ENCODE results near the gene SMIM43. TPM values are rescaled to one million over a fixed set of nuclear protein-coding genes. Genes with fewer than 3 reads are reported as not detected.

SMIM43 gene
- total and polyA plus RNA-seq, 9 of the 15 experiments (the other 6 are each of a cell fraction or from before 2014, with no cell fraction given), result not detected

DNA sequence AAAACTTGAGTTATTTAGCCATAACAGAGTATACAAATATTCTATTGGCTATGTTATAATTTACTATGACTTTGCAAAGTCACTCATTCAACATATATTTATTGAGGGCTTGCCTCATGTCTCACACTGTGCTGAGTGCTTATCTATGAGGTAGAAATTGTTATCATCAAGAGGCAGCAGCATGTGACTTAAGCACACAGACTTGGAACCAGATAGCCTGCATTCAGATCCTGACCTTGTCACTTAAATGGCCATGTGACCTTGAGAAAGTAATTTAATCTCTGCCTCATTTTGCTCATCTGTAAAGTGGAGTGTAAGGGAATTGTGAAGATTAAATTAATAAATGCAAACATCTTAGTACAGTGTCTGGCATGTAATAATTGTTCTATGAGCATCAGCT is 26.0 kb upstream of the SMIM43 start:
- no TSS peak for BruUV-seq (replicated peaks)
- ChIA-PET CTCF (ENCODE audit: low intra/inter-chr PET ratio) (no interaction called here), POLR2A (no interaction called here)
- TF ChIP-seq, protein P1, sequence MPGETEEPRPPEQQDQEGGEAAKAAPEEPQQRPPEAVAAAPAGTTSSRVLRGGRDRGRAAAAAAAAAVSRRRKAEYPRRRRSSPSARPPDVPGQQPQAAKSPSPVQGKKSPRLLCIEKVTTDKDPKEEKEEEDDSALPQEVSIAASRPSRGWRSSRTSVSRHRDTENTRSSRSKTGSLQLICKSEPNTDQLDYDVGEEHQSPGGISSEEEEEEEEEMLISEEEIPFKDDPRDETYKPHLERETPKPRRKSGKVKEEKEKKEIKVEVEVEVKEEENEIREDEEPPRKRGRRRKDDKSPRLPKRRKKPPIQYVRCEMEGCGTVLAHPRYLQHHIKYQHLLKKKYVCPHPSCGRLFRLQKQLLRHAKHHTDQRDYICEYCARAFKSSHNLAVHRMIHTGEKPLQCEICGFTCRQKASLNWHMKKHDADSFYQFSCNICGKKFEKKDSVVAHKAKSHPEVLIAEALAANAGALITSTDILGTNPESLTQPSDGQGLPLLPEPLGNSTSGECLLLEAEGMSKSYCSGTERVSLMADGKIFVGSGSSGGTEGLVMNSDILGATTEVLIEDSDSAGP (CRISPR knock-in tag; IDR thresholded peaks at IDR 0.05), result no peak
- TF ChIP-seq GABPB2 (CRISPR knock-in tag; conservative IDR thresholded peaks at IDR 0.05), result no peak
- TF ChIP-seq BHLHE40 (IDR thresholded peaks at IDR 0.05; ENCODE audit: low read length), result peak; percentile 95
- peak; percentile 27; the same call in 1 of the 2 replicates for TF ChIP-seq ZNF239 (CRISPR knock-in tag; IDR thresholded peaks at IDR 0.05)
- TF ChIP-seq, protein P2, sequence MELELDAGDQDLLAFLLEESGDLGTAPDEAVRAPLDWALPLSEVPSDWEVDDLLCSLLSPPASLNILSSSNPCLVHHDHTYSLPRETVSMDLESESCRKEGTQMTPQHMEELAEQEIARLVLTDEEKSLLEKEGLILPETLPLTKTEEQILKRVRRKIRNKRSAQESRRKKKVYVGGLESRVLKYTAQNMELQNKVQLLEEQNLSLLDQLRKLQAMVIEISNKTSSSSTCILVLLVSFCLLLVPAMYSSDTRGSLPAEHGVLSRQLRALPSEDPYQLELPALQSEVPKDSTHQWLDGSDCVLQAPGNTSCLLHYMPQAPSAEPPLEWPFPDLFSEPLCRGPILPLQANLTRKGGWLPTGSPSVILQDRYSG (tag; conservative IDR thresholded peaks at IDR 0.05; ENCODE audit: low read depth), result no peak
- peak in 1 of 2 experiments; percentile 45 for TF ChIP-seq NCOA2 (IDR thresholded peaks at IDR 0.05; ENCODE audit: partially characterized antibody in 2 of 2)
- peak in 1 of 2 experiments; percentile 65; a peak in 2 of 4 replicates for TF ChIP-seq FOXA3 (CRISPR knock-in tag; conservative IDR thresholded peaks at IDR 0.05 in 1 of 2, IDR thresholded peaks at IDR 0.05 in 1 of 2)
- no peak for TF ChIP-seq ZSCAN32 (CRISPR knock-in tag; IDR thresholded peaks at IDR 0.05)
- TF ChIP-seq HDAC1 (IDR thresholded peaks at IDR 0.05), result peak in 1 of 2 experiments; percentile 76; a peak in 2 of 4 replicates
- peak; percentile 98 for TF ChIP-seq TEAD4 (IDR thresholded peaks at IDR 0.05; ENCODE audit: low read length)
- TF ChIP-seq TEAD4 (CRISPR knock-in tag; IDR thresholded peaks at IDR 0.05; ENCODE audit: borderline replicate concordance), result no peak
- no peak for TF ChIP-seq ZC3H11A (IDR thresholded peaks at IDR 0.05; ENCODE audit: low read depth, low read length)
- TF ChIP-seq ZNF274 (IDR thresholded peaks at IDR 0.05; ENCODE audit: borderline replicate concordance, low read depth, low read length), result peak; percentile 56; the same call in 1 of the 2 replicates
- peak; percentile 17 for TF ChIP-seq NEUROD1 (IDR thresholded peaks at IDR 0.05; ENCODE audit: borderline replicate concordance, low read depth, low read length, partially characterized antibody)
- TF ChIP-seq KLF16 (IDR thresholded peaks at IDR 0.05), result peak; percentile 90
- TF ChIP-seq, protein P3, sequence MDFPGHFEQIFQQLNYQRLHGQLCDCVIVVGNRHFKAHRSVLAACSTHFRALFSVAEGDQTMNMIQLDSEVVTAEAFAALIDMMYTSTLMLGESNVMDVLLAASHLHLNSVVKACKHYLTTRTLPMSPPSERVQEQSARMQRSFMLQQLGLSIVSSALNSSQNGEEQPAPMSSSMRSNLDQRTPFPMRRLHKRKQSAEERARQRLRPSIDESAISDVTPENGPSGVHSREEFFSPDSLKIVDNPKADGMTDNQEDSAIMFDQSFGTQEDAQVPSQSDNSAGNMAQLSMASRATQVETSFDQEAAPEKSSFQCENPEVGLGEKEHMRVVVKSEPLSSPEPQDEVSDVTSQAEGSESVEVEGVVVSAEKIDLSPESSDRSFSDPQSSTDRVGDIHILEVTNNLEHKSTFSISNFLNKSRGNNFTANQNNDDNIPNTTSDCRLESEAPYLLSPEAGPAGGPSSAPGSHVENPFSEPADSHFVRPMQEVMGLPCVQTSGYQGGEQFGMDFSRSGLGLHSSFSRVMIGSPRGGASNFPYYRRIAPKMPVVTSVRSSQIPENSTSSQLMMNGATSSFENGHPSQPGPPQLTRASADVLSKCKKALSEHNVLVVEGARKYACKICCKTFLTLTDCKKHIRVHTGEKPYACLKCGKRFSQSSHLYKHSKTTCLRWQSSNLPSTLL (IDR thresholded peaks at IDR 0.05), result no peak
- TF ChIP-seq, protein P4, sequence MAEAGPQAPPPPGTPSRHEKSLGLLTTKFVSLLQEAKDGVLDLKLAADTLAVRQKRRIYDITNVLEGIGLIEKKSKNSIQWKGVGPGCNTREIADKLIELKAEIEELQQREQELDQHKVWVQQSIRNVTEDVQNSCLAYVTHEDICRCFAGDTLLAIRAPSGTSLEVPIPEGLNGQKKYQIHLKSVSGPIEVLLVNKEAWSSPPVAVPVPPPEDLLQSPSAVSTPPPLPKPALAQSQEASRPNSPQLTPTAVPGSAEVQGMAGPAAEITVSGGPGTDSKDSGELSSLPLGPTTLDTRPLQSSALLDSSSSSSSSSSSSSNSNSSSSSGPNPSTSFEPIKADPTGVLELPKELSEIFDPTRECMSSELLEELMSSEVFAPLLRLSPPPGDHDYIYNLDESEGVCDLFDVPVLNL (CRISPR knock-in tag; IDR thresholded peaks at IDR 0.05; ENCODE audit: low read depth), result no peak
- peak; percentile 90 for TF ChIP-seq SMARCE1 (IDR thresholded peaks at IDR 0.05)
- peak; percentile 48 to 82; a peak in 3 of 4 replicates for TF ChIP-seq ARNT (IDR thresholded peaks at IDR 0.05)

More for the DNA sequence above, 26.0 kb upstream of the SMIM43 start:
- Histone ChIP-seq H3K79me2 (ENCODE audit: control insufficient read depth, insufficient read depth, low read length) (no peaks in the 10 kb centered on the region), H2AFZ (ENCODE audit: low read depth, low read length) (0 out of 2 replicates have a peak overlapping the region, but pooled peaks have one; percentile 0), H3K4me2 (ENCODE audit: insufficient read depth, low read length) (no peak overlapping the region), H3K9me3 (replicated peaks; ENCODE audit: control insufficient read depth, insufficient read depth, low read depth, low read length) (no peaks in the 10 kb centered on the region), H3K4me1 (replicated peaks in 1 of 2; ENCODE audit: control insufficient read depth in 2 of 2, insufficient read depth in 2 of 2, low read length in 2 of 2) (peaks cover 5 to 36% of the 10 kb centered on the region in 2 experiments; a peak in 3 of 5 replicates), H3K27me3 (ENCODE audit: control insufficient read depth in 2 of 2, insufficient read depth in 2 of 2, low read length in 2 of 2) (no peaks in the 10 kb centered on the region), H3K27ac (ENCODE audit: extremely low read depth, low read depth, low read length) (peak overlapping the region; percentile 29; the same call in 1 of the 3 replicates), H3K9ac (ENCODE audit: insufficient read depth in 1 of 2, low read depth in 2 of 2, low read length in 2 of 2) (no peak overlapping the region; a peak in 1 of 4 replicates), H3K4me3 (no peak overlapping the region), H4K20me1 (replicated peaks; ENCODE audit: control insufficient read depth, insufficient read depth, low read length) (no peaks in the 10 kb centered on the region), H3K36me3 (ENCODE audit: control insufficient read depth, insufficient read depth, low read length) (no peaks in the 10 kb centered on the region), H3K9me1 (ENCODE audit: control insufficient read depth, insufficient read depth, low read length) (no peaks in the 10 kb centered on the region)
- peak; percentile 75 to 84 (median 76) for DNase-seq (ENCODE audit: extremely low read depth in 1 of 4, low spot score in 3 of 4)
- intact Hi-C loops (cut with micrococcal nuclease), result no loop called here
- peak; percentile 95 for FAIRE-seq
- in situ Hi-C loops (cut with MboI), result no loop called here
- ATAC-seq, result peak; percentile 71
